HL-60 (cell line): ENCODE data around the gene ANKRD49.

Experiments
- GABPA ChIP-seq: IDR thresholded peaks from 2 replicates; pipeline ENCODE4 v1.6.1; 2012; ENCODE audit warnings: low read depth
- POLR2AphosphoS5 ChIP-seq: IDR thresholded peaks from 2 replicates; pipeline ENCODE4 v1.6.1; 2012; ENCODE audit warnings: low read depth
- SPI1 ChIP-seq: IDR thresholded peaks from 2 replicates; pipeline ENCODE4 v1.6.1; 2012; ENCODE audit warnings: low read depth, mild to moderate bottlenecking, borderline replicate concordance
- TF ChIP-seq, protein P1 (sequence below): IDR thresholded peaks from one replicate; pipeline ENCODE4 v1.5.1; 2011; ENCODE audit warnings: low read length, control low read depth, inconsistent platforms; ENCODE audit not compliant: insufficient read depth
- TF ChIP-seq, protein P2 (sequence below): IDR thresholded peaks from 2 replicates; pipeline ENCODE4 v1.6.1; 2012; ENCODE audit warnings: low read depth; ENCODE audit not compliant: insufficient replicate concordance

DNA sequence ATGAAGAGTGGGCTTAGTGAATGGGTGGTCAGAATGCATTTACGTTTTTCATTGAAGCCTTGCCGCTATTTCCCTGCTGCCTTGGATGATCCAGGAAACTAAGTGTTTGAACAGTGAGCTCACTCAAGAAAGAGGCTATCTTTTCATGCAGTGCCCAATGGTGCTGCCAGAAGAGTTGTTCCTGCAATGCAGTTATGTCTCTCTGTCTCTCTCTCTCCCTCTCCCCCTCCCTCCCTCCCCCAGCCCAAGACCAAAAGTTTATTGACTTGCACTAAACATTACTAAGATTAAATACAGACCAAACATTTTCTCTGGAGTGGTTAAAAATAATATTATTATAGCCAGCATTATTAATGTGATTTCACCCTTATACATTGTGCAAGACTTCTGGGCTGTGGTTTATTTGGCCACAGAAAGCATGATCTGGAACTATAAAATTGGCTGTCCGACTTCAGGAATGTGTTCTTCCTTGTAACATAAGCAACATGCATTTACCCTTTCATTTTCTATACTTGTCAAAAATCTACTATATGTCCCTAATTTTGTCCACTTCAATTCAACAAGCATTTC, 43.3 kb downstream of the ANKRD49 start:
- TF ChIP-seq, protein P1, sequence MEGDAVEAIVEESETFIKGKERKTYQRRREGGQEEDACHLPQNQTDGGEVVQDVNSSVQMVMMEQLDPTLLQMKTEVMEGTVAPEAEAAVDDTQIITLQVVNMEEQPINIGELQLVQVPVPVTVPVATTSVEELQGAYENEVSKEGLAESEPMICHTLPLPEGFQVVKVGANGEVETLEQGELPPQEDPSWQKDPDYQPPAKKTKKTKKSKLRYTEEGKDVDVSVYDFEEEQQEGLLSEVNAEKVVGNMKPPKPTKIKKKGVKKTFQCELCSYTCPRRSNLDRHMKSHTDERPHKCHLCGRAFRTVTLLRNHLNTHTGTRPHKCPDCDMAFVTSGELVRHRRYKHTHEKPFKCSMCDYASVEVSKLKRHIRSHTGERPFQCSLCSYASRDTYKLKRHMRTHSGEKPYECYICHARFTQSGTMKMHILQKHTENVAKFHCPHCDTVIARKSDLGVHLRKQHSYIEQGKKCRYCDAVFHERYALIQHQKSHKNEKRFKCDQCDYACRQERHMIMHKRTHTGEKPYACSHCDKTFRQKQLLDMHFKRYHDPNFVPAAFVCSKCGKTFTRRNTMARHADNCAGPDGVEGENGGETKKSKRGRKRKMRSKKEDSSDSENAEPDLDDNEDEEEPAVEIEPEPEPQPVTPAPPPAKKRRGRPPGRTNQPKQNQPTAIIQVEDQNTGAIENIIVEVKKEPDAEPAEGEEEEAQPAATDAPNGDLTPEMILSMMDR: no peak
- TF ChIP-seq, protein P2, sequence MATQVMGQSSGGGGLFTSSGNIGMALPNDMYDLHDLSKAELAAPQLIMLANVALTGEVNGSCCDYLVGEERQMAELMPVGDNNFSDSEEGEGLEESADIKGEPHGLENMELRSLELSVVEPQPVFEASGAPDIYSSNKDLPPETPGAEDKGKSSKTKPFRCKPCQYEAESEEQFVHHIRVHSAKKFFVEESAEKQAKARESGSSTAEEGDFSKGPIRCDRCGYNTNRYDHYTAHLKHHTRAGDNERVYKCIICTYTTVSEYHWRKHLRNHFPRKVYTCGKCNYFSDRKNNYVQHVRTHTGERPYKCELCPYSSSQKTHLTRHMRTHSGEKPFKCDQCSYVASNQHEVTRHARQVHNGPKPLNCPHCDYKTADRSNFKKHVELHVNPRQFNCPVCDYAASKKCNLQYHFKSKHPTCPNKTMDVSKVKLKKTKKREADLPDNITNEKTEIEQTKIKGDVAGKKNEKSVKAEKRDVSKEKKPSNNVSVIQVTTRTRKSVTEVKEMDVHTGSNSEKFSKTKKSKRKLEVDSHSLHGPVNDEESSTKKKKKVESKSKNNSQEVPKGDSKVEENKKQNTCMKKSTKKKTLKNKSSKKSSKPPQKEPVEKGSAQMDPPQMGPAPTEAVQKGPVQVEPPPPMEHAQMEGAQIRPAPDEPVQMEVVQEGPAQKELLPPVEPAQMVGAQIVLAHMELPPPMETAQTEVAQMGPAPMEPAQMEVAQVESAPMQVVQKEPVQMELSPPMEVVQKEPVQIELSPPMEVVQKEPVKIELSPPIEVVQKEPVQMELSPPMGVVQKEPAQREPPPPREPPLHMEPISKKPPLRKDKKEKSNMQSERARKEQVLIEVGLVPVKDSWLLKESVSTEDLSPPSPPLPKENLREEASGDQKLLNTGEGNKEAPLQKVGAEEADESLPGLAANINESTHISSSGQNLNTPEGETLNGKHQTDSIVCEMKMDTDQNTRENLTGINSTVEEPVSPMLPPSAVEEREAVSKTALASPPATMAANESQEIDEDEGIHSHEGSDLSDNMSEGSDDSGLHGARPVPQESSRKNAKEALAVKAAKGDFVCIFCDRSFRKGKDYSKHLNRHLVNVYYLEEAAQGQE: no peak
- TF ChIP-seq POLR2AphosphoS5: no peak
- TF ChIP-seq GABPA: no peak
- TF ChIP-seq SPI1: no peak
